GM19238 (cell line): ENCODE data around the gene NT5DC4.
"Not testable (repeated sequence)": the region's sequence is repeated elsewhere in the genome, so short reads cannot be mapped to it uniquely, and the experiment has no call there.

Experiments used
- DNase-seq: peaks from one replicate; pipeline ENCODE4 v3.0.0; 2011; ENCODE audit warnings: low spot score; ENCODE audit not compliant: insufficient read length

Gene NT5DC4

GRCh38 chr2:112699984-112700667, 20.7 kb upstream of the NT5DC4 start:
- no peak for DNase-seq

GRCh38 chr2:112701052-112701451, 19.8 kb upstream of the NT5DC4 start:
- DNase-seq, result no peak

- no peak for DNase-seq
Observed at GRCh38 chr2:112703684-112704083, 17.1 kb upstream of the NT5DC4 start.

- no peak for DNase-seq
Observed at GRCh38 chr2:112705575-112705974, 15.2 kb upstream of the NT5DC4 start.

- no peak for DNase-seq
Observed at GRCh38 chr2:112706170-112706664, 14.6 kb upstream of the NT5DC4 start.

GRCh38 chr2:112706947-112707346, 13.9 kb upstream of the NT5DC4 start:
- not testable (repeated sequence) for DNase-seq

DNA sequence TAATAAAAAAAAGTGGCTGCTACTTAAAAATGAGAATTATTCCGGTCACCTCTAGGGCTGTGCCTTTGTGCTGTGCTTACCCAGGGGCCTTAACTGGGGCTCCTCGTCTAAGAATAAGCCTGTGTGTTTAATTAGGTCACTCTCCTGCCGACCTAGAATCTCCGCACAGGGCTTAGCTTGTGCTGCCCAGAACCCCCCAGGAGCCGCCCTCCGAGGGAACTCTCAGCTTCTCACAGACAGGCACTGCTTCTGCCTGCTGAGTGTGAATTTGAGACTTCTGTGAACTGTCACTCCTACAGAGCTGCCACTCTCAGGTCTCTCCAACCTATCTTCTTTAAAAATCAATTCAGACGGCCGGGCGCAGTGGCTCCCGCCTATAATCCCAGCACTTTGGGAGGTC, 11.9 kb upstream of the NT5DC4 start:
- no peak for DNase-seq

- no peak for DNase-seq
Observed at GRCh38 chr2:112709703-112710102, 11.1 kb upstream of the NT5DC4 start.

GRCh38 chr2:112710956-112711750, 9.7 kb upstream of the NT5DC4 start:
- DNase-seq, result no peak

DNA sequence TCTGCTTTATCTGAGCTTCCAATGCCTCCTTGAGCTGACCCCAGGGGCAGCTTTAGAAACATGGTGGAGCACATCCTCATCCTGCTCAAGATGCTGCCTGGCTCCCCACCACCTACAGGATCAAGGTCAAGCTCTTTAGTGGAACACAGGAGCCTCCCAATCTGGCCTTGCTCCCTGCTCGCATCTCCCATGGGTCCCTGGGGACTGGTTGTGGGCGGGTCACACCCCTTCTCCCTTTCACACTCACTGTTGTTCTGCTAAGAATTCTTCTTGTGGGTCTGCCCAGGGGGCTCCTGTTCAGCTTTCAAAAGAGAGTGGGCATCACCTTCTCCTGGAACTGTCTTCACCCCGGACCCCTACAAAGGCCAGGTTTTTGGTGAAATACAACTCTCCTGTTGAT, 8.4 kb upstream of the NT5DC4 start:
- no peak for DNase-seq

GRCh38 chr2:112712903-112713584, 7.8 kb upstream of the NT5DC4 start:
- DNase-seq, result no peak

DNA sequence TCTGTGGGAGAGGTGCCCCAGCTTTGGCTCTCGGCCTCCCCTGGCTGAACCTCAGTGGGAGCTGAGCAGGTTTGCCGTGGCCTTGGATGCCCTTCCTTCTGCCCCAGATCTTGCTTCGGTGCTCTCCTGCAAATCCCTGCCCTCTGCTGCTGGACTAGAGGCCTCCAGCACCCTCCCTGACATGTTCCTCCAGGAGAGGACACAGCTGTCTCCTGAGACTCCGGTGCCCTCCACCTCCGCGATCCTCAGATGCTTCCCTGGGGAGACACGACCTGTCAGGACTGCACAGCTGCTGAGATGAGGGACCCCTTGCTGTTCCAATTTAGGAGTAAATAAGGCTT, 7.3 kb upstream of the NT5DC4 start:
- no peak for DNase-seq

DNA sequence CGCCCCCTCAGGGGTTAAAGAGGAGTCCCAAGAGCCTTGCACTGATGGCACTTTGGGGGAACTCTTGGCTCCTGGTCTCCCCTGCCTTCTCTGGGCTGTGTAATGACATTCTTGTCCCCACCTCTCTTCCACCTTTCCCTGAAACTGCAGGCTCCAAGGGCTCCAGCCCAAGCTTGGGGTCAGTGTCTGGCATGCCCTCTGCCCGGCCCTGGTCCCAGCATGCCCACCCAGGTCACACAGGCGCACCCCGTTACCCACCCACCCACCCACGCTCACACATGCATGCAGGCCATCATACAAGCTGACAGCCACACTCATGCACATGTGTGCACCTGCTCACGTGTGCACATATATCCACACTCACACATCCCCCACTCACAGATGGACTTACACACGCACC, 6.9 kb upstream of the NT5DC4 start:
- no peak for DNase-seq

GRCh38 chr2:112714331-112714730, 6.5 kb upstream of the NT5DC4 start:
- no peak for DNase-seq

GRCh38 chr2:112714836-112715631, 5.8 kb upstream of the NT5DC4 start:
- DNase-seq, result no peak

DNA sequence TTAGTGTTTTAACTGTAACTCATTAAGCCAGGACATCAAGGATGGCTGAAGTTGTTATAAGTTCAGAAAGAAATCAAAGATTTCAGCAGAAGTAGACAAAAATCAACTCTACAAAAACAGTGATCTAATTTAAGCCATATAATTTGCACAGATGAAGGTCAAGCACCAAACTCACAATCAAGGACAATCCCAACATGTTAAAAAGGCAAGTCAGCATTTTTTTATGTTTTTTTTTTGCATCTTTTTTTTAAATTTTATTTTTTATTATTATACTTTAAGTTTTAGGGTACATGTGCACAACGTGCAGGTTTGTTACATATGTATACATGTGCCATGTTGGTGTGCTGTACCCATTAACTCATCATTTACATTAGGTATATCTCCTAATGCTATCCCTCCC, 4.7 kb upstream of the NT5DC4 start:
- not testable (repeated sequence) for DNase-seq

GRCh38 chr2:112716826-112717352, 3.9 kb upstream of the NT5DC4 start:
- not testable (repeated sequence) for DNase-seq

DNA sequence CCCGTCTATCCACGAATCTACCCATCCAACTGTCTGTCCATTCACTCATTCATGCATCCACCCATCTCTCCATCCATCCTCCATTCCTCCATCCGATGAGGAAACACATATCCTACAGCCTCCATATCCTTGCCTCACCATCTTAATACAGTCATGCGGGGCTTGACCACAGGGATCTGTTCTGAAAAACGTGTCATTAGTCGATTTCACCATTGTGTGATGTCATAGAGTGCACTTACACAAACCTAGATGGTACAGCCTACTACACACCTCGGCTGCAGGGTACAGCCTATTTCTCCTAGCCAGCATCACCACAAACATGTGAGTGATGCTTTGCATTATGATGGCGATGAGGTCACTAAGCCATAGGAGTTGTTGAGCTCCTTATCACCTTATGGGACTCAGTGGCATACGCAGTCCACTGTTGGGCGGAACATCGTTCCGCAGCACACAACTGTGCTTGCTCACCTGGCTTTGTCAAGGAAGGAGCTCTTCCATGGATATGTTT, 1.9 kb upstream of the NT5DC4 start:
- DNase-seq, result no peak

DNA sequence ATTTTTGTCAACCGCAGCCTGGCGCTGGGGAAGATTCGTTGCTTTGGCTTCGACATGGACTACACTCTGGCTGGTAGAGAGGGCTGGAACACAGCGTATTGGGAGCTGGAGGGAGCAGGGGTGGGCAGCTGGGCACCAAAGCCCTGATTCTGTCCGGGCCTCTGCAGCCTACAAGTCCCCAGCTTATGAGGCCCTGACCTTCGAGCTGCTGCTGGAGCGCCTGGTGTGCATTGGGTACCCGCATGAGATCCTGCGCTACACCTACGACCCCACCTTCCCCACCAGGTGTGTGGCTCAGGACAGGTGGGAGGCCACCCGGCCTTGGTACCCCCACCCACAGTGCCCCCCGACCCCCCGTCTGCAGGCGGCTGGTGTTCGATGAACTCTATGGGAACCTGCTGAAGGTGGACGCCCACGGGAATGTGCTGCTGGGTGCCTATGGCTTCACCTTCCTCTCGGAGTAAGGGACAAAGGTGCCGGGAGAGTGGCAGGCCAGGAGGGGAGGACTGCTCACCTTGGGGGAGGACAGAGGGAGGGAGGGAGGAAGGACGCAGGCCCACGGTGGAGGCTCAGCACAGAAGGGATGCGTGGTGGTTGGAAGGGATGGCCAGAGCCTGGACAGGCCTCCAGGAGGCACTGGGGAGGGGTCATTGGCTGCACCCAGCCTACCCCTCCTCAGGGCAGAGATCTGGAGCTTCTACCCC, 1.2 kb downstream of the NT5DC4 start:
- DNase-seq, result no peak

DNA sequence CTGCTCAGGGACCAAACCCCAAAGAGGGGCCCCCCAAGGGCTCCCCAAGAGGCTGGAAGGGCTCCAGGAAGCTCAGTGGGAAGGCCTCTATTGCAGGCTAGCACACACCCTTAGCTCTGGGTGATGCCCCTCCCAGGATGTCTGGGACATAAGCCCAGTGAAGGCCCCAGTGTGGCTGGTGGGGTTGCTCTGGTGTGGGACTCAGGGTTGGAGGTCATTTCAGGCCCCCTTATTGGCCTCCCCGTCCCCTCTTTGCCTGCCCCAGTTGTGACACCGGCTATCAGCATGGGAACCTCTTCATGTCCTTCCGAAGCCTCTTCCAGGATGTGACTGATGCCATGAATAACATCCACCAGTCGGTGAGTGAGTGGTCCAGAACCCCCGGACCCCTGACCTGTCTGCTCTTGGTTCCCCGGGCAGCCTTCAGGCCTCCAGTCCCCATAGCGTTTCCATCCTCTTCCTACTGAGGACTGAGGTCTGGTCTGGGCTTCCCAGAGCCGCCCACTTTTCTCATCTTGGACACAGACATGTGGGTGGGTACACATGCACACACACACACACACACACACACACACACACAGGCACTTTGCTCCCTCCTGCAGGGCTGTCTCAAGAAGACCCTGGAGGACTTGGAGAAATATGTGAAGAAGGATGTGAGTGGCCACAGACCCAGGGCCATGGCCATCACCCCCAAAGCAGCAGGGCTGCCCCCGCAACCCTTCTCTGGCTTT, 2.2 kb downstream of the NT5DC4 start:
- no peak for DNase-seq
